Smooth muscle cell (in vitro differentiated cells): ENCODE measurements around the gene GJA3. TPM values are rescaled to one million over a fixed set of nuclear protein-coding genes. Genes with fewer than 3 reads are reported as not detected.

Source experiments
- DNase-seq: peaks from one replicate; lab custom pipeline; 2025; ENCODE audit not compliant: unreplicated experiment; lab: John Stamatoyannopoulos, UW
- H2AFZ ChIP-seq: fragments of 200-600 bp; sonication (generic); 2 replicates; pipeline ENCODE4 v1.6.0; 2016; ENCODE audit warnings: antibody characterized with exemption, low read depth, mild to moderate bottlenecking
- H3F3A ChIP-seq: fragments of 200-600 bp; sonication (generic); 2 replicates; pipeline ENCODE4 v1.6.0; 2017; ENCODE audit warnings: antibody characterized with exemption, low read depth
- H3K27ac ChIP-seq: fragments of 200-600 bp; sonication (generic); 2 replicates; pipeline ENCODE4 v1.5.1; 2016; ENCODE audit warnings: low read depth, mild to moderate bottlenecking
- H3K27me3 ChIP-seq: fragments of 200-600 bp; sonication (generic); 2 replicates; pipeline ENCODE4 v1.6.1; 2016; ENCODE audit warnings: low read depth, mild to moderate bottlenecking
- H3K36me3 ChIP-seq: fragments of 200-600 bp; sonication (generic); 2 replicates; pipeline ENCODE4 v1.5.1; 2016; ENCODE audit warnings: low read depth
- H3K4me1 ChIP-seq: fragments of 200-600 bp; sonication (generic); 2 replicates; pipeline ENCODE4 v1.5.1; 2016; ENCODE audit warnings: low read depth
- H3K4me2 ChIP-seq: fragments of 200-600 bp; sonication (generic); 2 replicates; pipeline ENCODE4 v1.6.0; 2016; ENCODE audit warnings: mild to moderate bottlenecking
- H3K4me3 ChIP-seq: fragments of 200-600 bp; sonication (generic); 2 replicates; pipeline ENCODE4 v1.5.1; 2016; ENCODE audit warnings: mild to moderate bottlenecking
- H3K79me2 ChIP-seq: fragments of 200-600 bp; sonication (generic); 2 replicates; pipeline ENCODE4 v1.6.0; 2016; ENCODE audit warnings: low read depth, mild to moderate bottlenecking
- H3K9ac ChIP-seq: fragments of 200-600 bp; sonication (generic); 2 replicates; pipeline ENCODE4 v1.6.0; 2016; ENCODE audit warnings: low read depth
- H3K9me3 ChIP-seq: fragments of 200-600 bp; sonication (generic); replicated peaks from 2 replicates; pipeline ENCODE4 v1.5.1; 2016; ENCODE audit warnings: low read depth
- H4K20me1 ChIP-seq: fragments of 200-600 bp; sonication (generic); 2 replicates; pipeline ENCODE4 v1.6.0; 2016; ENCODE audit warnings: low read depth
- CTCF ChIP-seq: fragments of 200-600 bp; sonication (generic); IDR thresholded peaks from 2 replicates; pipeline ENCODE4 v1.5.1; 2017; ENCODE audit warnings: borderline replicate concordance, mild to moderate bottlenecking, antibody characterized with exemption; ENCODE audit not compliant: insufficient read depth, poor library complexity, severe bottlenecking
- WGBS: methylation state at CpG from one replicate; pipeline ENCODE4 v1.1.7; 2016; ENCODE audit warnings: low lambda C conversion rate; 5-methylcytosine and 5-hydroxymethylcytosine counted together
- polyA plus RNA-seq: library from polyadenylated mRNA; unstranded; fragments of >200 nt; fragmentation: Nextera tagmentation; extraction: Ambion mirVana; gene quantifications from 2 replicates; pipeline ENCODE4 v1.2.1, GENCODE V29; 2016
- total RNA-seq: library from RNA; depleted of rRNA; stranded (reverse); fragments of >200 nt; gene quantifications from 2 replicates; pipeline ENCODE4 v1.2.3, GENCODE V29; 2014

GJA3 gene
- total and polyA plus RNA-seq, 2 experiments from 2014 or later, result 1.3 to 1.5 TPM

- no peak overlapping the region for H3K4me2 ChIP-seq
- H3K9ac ChIP-seq, result no peak overlapping the region
- no peaks in the 10 kb centered on the region for H3F3A ChIP-seq
- no peaks in the 10 kb centered on the region for H3K4me1 ChIP-seq
- no peaks in the 10 kb centered on the region for H3K79me2 ChIP-seq
- peaks cover 5% of the 10 kb centered on the region for H3K27me3 ChIP-seq
- DNase-seq, result no peak
- H3K4me3 ChIP-seq, result no peak overlapping the region
- no peak overlapping the region for H3K27ac ChIP-seq
- H3K9me3 ChIP-seq, result peaks cover 4% of the 10 kb centered on the region
- no peak for TF ChIP-seq CTCF
- H2AFZ ChIP-seq, result no peak overlapping the region
- 85% methylated on average over 11 of the region's 11 CpGs for WGBS
- no peaks in the 10 kb centered on the region for H3K36me3 ChIP-seq
- no peaks in the 10 kb centered on the region for H4K20me1 ChIP-seq
Measured at GRCh38 chr13:20206065-20206697, 45.3 kb upstream of the GJA3 start.

- peaks cover 7% of the 10 kb centered on the region for H3K4me1 ChIP-seq
- no peaks in the 10 kb centered on the region for H3K79me2 ChIP-seq
- 84% methylated on average over 1 of the region's 1 CpG for WGBS
- no peak overlapping the region for H2AFZ ChIP-seq
- H3K4me3 ChIP-seq, result no peak overlapping the region
- no peak overlapping the region for H3K9ac ChIP-seq
- no peak for DNase-seq
- H3K9me3 ChIP-seq, result peaks cover 8% of the 10 kb centered on the region
- H4K20me1 ChIP-seq, result no peaks in the 10 kb centered on the region
- H3K4me2 ChIP-seq, result no peak overlapping the region
- no peak for TF ChIP-seq CTCF
- H3K36me3 ChIP-seq, result no peaks in the 10 kb centered on the region
- no peak overlapping the region for H3K27ac ChIP-seq
- H3F3A ChIP-seq, result no peaks in the 10 kb centered on the region
- H3K27me3 ChIP-seq, result peaks cover 33% of the 10 kb centered on the region
Measured at GRCh38 chr13:20198781-20199180, 37.9 kb upstream of the GJA3 start.

DNA sequence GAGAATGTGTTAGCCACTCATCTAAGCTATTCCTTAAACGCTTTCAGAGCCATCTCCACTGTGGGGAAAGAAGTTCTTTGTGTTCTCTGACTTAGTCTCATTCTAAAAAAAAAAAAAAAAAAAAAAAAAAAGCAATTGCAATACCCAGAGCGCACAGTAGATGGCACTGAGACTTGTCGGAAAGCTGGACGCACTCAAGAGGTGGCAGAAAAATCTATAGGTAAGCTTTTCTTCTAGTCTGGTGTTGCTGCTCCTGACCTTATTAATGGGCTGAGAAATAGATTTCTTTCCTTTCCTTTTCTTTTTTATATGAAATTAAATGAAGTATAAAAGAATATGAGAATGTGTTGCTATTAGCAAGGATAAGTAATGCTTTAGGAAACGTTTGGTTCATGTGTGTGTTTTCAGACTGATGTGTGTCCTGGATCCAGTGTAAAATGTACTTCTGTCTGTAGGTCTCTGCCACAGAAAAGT, 36.5 kb upstream of the GJA3 start:
- peak overlapping the region; percentile 55 for H3K4me2 ChIP-seq
- H3K4me1 ChIP-seq, result peaks cover 17% of the 10 kb centered on the region
- WGBS, result 13% methylated on average over 5 of the region's 5 CpGs
- DNase-seq, result no peak
- H3K4me3 ChIP-seq, result no peak overlapping the region
- TF ChIP-seq CTCF, result peak; percentile 46
- H3K9me3 ChIP-seq, result peaks cover 5% of the 10 kb centered on the region
- no peak overlapping the region for H3K27ac ChIP-seq
- no peaks in the 10 kb centered on the region for H4K20me1 ChIP-seq
- no peaks in the 10 kb centered on the region for H3K79me2 ChIP-seq
- H3K9ac ChIP-seq, result no peak overlapping the region
- H2AFZ ChIP-seq, result peak overlapping the region; percentile 5
- no peaks in the 10 kb centered on the region for H3K36me3 ChIP-seq
- no peaks in the 10 kb centered on the region for H3F3A ChIP-seq
- H3K27me3 ChIP-seq, result peaks cover 42% of the 10 kb centered on the region

DNA sequence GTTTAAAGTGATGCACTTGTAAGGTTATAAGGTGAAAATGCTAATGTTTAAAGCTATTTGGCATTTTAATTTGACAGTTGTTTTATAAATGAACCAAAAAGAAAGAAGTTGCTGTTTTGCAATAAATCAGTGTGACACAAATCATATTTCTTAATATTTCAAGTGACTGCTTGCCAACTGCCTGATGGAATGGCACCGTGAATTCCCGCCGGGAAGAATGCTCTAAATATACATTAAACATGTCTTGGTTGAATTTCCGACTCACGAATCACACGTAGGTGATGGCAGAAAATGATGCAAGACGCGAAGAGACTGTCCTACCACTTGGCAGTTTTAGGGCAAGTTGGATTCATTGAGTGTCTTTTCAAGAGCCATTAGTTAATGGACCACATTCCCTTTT, 34.9 kb upstream of the GJA3 start:
- no peak overlapping the region for H3K4me2 ChIP-seq
- no peak overlapping the region for H2AFZ ChIP-seq
- H3K9ac ChIP-seq, result no peak overlapping the region
- H4K20me1 ChIP-seq, result no peaks in the 10 kb centered on the region
- no peak overlapping the region for H3K4me3 ChIP-seq
- no peaks in the 10 kb centered on the region for H3K36me3 ChIP-seq
- no peak overlapping the region for H3K27ac ChIP-seq
- no peaks in the 10 kb centered on the region for H3F3A ChIP-seq
- H3K79me2 ChIP-seq, result no peaks in the 10 kb centered on the region
- H3K4me1 ChIP-seq, result peaks cover 26% of the 10 kb centered on the region
- no peak for DNase-seq
- peaks cover 3% of the 10 kb centered on the region for H3K9me3 ChIP-seq
- H3K27me3 ChIP-seq, result peaks cover 42% of the 10 kb centered on the region
- WGBS, result 76% methylated on average over 8 of the region's 8 CpGs
- no peak for TF ChIP-seq CTCF
